IMR-90 (cell line): ENCODE data around the gene C1orf167.

ENCODE experiments used
- MXI1 ChIP-seq: IDR thresholded peaks from 2 replicates; pipeline ENCODE4 v1.6.1; 2012; ENCODE audit warnings: low read depth, mild to moderate bottlenecking, low read length, moderate library complexity, borderline replicate concordance
- POLR2A ChIP-seq: IDR thresholded peaks from 2 replicates; pipeline ENCODE4 v1.6.1; 2012; ENCODE audit warnings: mild to moderate bottlenecking, low read depth, low read length
- TF ChIP-seq, protein P1 (sequence below): conservative IDR thresholded peaks from 2 replicates; pipeline ENCODE4 v1.5.1; 2012; ENCODE audit warnings: mild to moderate bottlenecking, low read depth, low read length, improper control_type of control experiment

DNA sequence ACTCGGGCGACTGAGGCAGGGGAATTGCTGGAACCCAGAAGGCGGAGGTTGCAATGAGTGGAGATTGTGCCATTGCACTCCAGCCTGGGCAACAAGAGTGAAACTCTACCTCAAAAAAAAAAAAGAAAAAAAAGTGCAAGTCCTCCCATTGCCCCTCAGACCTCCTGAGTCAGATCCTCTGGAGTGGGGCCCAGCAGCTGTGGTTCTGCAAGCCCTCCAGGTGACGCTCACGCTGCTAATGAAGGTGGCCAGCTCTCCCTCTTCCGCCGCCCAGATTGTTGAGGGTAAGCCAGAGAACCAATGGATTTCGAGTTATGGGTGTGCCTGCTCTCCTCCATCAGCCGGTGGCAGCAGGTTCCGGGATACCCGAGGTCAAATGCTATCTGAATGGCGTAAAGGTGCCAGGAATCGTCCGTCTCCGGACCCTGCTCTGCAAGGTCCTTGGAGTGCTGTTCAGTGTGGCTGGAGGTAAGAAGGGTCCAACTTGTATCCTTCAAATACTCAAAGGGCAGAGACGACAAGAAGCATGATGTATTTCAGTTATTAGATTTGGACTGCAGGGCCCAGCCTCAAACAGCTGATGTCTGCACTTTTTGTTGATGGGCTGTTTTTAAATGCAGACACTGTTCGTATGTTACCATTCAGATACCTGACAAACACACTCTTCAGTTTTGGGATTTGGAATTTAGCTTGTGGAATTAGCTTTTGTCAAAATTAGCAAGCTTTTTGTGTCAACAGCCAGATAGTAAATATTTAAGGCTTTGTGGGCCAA, 61.6 kb downstream of the C1orf167 start:
- TF ChIP-seq, protein P1, sequence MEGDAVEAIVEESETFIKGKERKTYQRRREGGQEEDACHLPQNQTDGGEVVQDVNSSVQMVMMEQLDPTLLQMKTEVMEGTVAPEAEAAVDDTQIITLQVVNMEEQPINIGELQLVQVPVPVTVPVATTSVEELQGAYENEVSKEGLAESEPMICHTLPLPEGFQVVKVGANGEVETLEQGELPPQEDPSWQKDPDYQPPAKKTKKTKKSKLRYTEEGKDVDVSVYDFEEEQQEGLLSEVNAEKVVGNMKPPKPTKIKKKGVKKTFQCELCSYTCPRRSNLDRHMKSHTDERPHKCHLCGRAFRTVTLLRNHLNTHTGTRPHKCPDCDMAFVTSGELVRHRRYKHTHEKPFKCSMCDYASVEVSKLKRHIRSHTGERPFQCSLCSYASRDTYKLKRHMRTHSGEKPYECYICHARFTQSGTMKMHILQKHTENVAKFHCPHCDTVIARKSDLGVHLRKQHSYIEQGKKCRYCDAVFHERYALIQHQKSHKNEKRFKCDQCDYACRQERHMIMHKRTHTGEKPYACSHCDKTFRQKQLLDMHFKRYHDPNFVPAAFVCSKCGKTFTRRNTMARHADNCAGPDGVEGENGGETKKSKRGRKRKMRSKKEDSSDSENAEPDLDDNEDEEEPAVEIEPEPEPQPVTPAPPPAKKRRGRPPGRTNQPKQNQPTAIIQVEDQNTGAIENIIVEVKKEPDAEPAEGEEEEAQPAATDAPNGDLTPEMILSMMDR: no peak
- TF ChIP-seq MXI1: no peak
- TF ChIP-seq POLR2A: no peak
